ENCODE results near the gene RAB8B. TPM values are rescaled to one million over a fixed set of nuclear protein-coding genes. Genes with fewer than 3 reads are reported as not detected.

RAB8B gene
- total RNA-seq, 1 experiment from 2014 or later: 17.6 TPM

DNA sequence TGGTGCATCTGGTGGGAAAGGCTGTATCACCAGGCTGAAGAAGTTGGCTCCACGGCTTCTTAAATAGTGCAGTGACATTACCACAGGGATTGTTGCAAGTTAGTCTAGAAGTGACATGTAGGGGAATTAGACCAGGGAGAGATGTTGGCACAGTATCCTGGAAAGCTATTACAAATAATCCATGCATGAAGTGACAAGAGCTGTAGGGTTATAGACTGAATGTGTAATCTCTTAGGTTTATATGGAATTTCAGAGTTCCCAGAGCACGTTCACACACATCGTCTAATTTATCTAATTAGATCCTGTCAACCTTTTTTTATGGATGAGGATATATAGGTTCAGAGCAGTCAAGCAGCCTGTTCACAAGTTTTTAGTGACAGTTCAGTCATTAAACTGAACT is 50.7 kb downstream of the RAB8B start:
- no peaks in the 10 kb centered on the region for H3K4me1 ChIP-seq (ENCODE audit: control insufficient read depth, insufficient read depth, low read length)
- no TSS peak for BruUV-seq (replicated peaks)
- ChIA-PET POLR2A (interaction anchor here (0.7 kb wide), 1 partner anchor 83 kb away, joined by 11 read pairs; the partner anchor contains the start of gene RPS27L), CTCF (no interaction called here)
- ATAC-seq: no peak
- H3K27me3 ChIP-seq (ENCODE audit: control insufficient read depth, insufficient read depth, low read length): no peaks in the 10 kb centered on the region
- DNase-seq (ENCODE audit: low read depth, low spot score): no peak
- H3K36me3 ChIP-seq (ENCODE audit: control insufficient read depth, insufficient read depth, low read length): no peaks in the 10 kb centered on the region
- H3K27ac ChIP-seq (ENCODE audit: low read length): no peak overlapping the region
- in situ Hi-C loops (cut with HindIII; ENCODE audit: low pct_unique_long_range_greater_than_20kb, low sequenced_read_pairs) (no loop called here), intact Hi-C loops (cut with micrococcal nuclease; ENCODE audit: unreplicated experiment) (no loop called here)
- no peak overlapping the region for H3K4me3 ChIP-seq (ENCODE audit: low read depth in 2 of 2, low read length in 2 of 2)
- no peaks in the 10 kb centered on the region for H3K9me3 ChIP-seq (ENCODE audit: control insufficient read depth, insufficient read depth, low read depth, low read length)
- TF ChIP-seq REST (IDR thresholded peaks at IDR 0.05; ENCODE audit: insufficient read depth in 1 of 2, low read depth in 2 of 2, low read length in 1 of 2) (no peak), TCF7L2 (IDR thresholded peaks at IDR 0.05; ENCODE audit: low read depth, low read length) (no peak), SIN3A (IDR thresholded peaks at IDR 0.05; ENCODE audit: borderline replicate concordance, insufficient read depth, low read depth, low read length) (no peak), POLR2AphosphoS5 (IDR thresholded peaks at IDR 0.05; ENCODE audit: low read depth, low read length) (no peak), CTCF (IDR thresholded peaks at IDR 0.05) (no peak)

GRCh38 chr15:63241316-63241715 is 51.9 kb downstream of the RAB8B start:
- H3K9me3 ChIP-seq (ENCODE audit: control insufficient read depth, insufficient read depth, low read depth, low read length): no peaks in the 10 kb centered on the region
- in situ Hi-C loops (cut with HindIII; ENCODE audit: low pct_unique_long_range_greater_than_20kb, low sequenced_read_pairs): no loop called here
- TF ChIP-seq TCF7L2 (IDR thresholded peaks at IDR 0.05; ENCODE audit: low read depth, low read length) (no peak), POLR2AphosphoS5 (IDR thresholded peaks at IDR 0.05; ENCODE audit: low read depth, low read length) (no peak), SIN3A (IDR thresholded peaks at IDR 0.05; ENCODE audit: borderline replicate concordance, insufficient read depth, low read depth, low read length) (no peak), CTCF (IDR thresholded peaks at IDR 0.05) (no peak), REST (IDR thresholded peaks at IDR 0.05; ENCODE audit: insufficient read depth in 1 of 2, low read depth in 2 of 2, low read length in 1 of 2) (no peak)
- ChIA-PET CTCF (interaction anchor here (0.7 kb wide), 1 partner anchor 499 kb away, joined by 3 read pairs; no protein-coding TSS in a partner anchor), POLR2A (no interaction called here)
- intact Hi-C loops (cut with micrococcal nuclease; ENCODE audit: unreplicated experiment): no loop called here
- ATAC-seq (no peak), DNase-seq (ENCODE audit: low read depth, low spot score) (no peak)
- no peaks in the 10 kb centered on the region for H3K36me3 ChIP-seq (ENCODE audit: control insufficient read depth, insufficient read depth, low read length)
- H3K4me1 ChIP-seq (ENCODE audit: control insufficient read depth, insufficient read depth, low read length): no peaks in the 10 kb centered on the region
- no TSS peak for BruUV-seq (replicated peaks)
- H3K27me3 ChIP-seq (ENCODE audit: control insufficient read depth, insufficient read depth, low read length): no peaks in the 10 kb centered on the region
- H3K27ac ChIP-seq (ENCODE audit: low read length): no peak overlapping the region
- no peak overlapping the region for H3K4me3 ChIP-seq (ENCODE audit: low read depth in 2 of 2, low read length in 2 of 2)
